ENCODE results near the gene ADCK2.
"Not testable (repeated sequence)": the region's sequence is repeated elsewhere in the genome, so short reads cannot be mapped to it uniquely, and the experiment has no call there.

The ADCK2 gene, protein sequence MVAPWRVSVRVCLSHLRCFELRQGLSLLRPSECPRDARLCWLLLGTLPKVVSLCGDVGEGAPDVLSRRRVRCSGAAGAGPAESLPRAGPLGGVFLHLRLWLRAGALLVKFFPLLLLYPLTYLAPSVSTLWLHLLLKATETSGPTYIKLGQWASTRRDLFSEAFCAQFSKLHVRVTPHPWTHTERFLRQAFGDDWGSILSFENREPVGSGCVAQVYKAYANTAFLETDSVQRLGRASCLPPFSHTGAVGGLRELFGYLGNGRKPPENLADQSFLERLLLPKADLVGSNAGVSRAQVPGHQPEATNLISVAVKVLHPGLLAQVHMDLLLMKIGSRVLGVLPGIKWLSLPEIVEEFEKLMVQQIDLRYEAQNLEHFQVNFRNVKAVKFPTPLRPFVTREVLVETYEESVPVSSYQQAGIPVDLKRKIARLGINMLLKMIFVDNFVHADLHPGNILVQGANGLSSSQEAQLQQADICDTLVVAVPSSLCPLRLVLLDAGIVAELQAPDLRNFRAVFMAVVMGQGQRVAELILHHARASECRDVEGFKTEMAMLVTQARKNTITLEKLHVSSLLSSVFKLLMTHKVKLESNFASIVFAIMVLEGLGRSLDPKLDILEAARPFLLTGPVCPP

DNA sequence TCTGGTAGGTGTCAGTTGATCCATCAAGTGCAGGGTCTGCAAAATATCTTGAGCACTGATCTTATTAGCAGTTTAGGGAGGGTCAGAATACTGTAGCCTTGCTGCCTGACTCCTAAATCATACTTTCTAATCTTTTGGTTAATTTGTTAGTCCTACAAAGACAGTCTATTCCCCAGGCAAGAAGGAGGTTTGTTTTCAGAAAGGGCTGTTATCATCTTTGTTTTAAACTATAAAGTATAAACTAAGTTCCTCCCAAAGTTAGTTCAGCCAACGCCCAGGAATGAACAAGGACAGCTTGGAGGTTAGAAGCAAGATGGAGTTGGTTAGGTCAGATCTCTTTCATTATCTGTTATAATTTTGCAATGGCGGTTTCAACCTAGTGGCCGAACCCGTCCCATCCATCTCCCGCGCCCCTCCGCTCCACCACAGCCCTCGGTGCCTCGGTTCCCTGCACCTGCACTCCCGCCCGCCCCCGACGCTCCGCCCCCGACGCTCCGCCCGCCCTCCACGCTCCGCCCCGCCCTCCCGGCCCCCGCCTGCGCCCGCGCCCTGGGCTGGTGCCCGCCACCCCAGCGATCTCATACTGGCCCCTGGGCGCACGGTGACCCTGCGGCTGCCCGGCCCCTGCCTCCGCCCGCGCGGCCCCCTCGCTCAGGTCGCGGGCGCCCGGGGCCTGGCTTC lies at the start of gene ADCK2:
Gene ADCK2, plus strand, starts transcription at position 564 of the 681 bp plus-strand sequence. CDS start 386 bp downstream, outside the sequence.
- H3K4me3 ChIP-seq (ENCODE audit: low read depth, low read length), result peak within 1 kb of the TSS; percentile 73
- TF ChIP-seq, protein P1, sequence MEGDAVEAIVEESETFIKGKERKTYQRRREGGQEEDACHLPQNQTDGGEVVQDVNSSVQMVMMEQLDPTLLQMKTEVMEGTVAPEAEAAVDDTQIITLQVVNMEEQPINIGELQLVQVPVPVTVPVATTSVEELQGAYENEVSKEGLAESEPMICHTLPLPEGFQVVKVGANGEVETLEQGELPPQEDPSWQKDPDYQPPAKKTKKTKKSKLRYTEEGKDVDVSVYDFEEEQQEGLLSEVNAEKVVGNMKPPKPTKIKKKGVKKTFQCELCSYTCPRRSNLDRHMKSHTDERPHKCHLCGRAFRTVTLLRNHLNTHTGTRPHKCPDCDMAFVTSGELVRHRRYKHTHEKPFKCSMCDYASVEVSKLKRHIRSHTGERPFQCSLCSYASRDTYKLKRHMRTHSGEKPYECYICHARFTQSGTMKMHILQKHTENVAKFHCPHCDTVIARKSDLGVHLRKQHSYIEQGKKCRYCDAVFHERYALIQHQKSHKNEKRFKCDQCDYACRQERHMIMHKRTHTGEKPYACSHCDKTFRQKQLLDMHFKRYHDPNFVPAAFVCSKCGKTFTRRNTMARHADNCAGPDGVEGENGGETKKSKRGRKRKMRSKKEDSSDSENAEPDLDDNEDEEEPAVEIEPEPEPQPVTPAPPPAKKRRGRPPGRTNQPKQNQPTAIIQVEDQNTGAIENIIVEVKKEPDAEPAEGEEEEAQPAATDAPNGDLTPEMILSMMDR (IDR thresholded peaks at IDR 0.05; ENCODE audit: borderline replicate concordance, insufficient read depth, low read depth, low read length), result no peak

DNA sequence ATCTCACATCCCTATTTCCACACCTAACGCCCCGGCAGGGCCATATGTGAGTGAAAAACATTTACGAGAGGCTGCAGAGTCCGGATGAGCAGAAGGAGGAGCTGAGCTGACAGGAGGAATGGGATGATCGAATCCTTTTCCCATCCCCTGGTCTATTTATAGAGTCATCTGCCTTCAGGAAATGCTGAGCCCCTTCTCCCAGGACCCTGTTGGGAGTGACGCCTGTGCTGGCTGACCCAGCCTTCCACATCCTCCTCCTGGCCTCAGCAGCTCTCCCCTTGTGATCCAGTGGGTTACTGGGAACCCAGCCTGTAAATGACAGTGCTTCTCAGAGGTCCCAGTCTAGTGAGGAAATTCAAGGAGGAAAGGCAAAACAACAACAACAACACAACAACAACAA lies 48.8 kb upstream of the ADCK2 start:
- TF ChIP-seq, protein P1 (IDR thresholded peaks at IDR 0.05; ENCODE audit: borderline replicate concordance, insufficient read depth, low read depth, low read length), result no peak
- no peak overlapping the region for H3K4me3 ChIP-seq (ENCODE audit: low read depth, low read length)

DNA sequence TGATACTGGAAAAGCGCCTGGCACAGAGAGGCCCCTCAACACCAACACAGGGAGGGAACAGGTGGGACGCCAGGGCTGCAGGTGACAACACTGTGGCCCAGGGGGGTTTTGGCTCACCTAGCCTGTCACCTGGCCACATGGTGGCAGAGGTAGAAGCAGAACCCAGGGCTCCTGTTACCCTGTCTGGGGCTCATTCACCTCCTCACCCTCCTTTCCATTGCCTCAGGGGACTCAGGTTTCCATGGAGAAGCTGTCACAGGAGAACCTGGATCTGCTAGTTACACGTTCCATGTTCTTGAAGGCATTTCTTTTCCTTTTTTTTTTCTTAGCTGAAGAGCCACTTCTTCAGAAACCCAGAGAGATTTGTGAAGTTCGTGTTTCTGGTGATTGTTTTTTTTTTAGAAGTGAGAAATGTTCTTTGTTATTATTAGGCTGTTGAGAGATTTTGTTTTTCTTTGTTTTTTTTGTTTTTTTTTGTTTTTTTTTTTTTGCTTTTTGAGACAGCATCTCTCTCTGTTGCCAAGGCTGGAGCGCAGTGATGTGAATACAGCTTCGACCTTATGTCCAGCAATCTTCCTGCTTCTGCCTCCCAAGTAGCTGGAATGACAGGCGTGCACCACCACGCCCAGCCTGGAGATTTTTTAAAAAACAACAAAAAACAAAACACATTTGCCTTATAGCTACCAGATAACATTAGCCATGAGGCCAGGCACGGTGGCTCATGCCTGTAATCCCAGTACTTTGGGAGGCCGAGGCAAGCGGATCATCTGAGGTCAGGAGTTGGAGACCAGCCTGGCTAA lies 48.2 kb upstream of the ADCK2 start:
- H3K4me3 ChIP-seq (ENCODE audit: low read depth, low read length), result no peak overlapping the region

DNA sequence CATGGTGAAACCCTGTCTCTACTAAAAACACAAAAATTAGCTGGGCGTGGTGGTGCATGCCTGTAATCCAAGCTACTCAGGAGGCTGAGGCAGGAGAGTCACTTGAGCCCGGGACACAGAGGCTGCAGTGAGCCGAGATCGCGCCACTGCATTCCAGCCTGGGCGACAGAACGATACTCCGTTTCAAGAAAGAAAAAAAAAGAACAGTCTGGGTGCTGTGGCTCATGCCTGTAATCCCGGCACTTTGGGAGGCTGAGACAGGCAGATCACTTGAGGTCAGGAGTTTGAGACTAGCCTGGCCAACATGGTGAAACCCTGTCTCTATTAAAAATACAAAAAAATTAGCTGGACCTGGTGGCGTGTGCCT lies 47.6 kb upstream of the ADCK2 start:
- not testable (repeated sequence) for H3K4me3 ChIP-seq (ENCODE audit: low read depth, low read length)

More for the DNA sequence above, 48.2 kb upstream of the ADCK2 start:
- TF ChIP-seq, protein P1 (IDR thresholded peaks at IDR 0.05; ENCODE audit: borderline replicate concordance, insufficient read depth, low read depth, low read length), result no peak

DNA sequence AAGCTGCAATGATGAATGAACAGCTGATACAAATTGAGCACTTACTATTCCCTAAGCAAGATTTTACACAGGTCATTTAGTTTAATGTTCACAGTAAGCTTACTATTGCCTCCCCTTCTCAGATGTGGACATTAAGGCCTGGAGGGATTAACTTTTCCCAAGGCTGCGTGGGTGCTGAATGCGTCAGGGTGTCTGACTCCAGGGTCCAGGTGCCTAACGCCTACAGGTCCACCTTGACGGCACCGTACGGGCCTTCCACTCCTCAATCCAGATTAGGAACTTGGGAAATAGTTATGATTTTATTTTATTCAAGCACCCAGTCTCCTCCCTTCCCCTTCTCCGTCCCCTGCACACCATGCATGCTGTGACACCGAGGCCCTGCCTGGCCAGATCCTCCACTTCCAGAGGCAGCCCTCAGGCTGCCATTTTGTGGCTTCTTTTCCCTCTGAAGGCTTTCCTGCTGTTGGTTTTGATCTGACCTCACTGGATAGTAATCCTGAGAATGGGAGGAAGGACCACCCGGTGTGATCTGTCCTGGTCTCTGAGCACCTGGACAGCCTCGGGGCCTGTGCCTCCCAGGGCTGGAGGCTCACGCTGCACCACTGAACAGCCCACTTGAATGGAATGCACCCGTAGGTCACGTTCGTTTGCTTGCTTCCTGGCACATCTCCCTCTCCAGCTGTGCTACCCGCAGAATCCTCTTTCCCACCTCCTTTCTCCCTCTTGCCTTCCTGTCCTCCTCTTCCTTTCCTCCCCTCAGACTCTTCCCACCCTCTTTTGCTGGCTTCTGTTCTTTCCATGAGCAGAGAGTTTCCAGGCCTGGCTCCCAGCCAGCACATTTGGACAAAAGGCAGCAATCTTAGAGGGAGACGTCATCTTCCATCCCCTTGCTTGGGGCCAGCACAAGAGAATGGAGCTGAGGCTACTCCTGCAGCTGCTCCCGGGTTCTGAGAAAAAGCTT lies 46.6 kb upstream of the ADCK2 start:
- no peak overlapping the region for H3K4me3 ChIP-seq (ENCODE audit: low read depth, low read length)
- TF ChIP-seq, protein P1 (IDR thresholded peaks at IDR 0.05; ENCODE audit: borderline replicate concordance, insufficient read depth, low read depth, low read length), result no peak

DNA sequence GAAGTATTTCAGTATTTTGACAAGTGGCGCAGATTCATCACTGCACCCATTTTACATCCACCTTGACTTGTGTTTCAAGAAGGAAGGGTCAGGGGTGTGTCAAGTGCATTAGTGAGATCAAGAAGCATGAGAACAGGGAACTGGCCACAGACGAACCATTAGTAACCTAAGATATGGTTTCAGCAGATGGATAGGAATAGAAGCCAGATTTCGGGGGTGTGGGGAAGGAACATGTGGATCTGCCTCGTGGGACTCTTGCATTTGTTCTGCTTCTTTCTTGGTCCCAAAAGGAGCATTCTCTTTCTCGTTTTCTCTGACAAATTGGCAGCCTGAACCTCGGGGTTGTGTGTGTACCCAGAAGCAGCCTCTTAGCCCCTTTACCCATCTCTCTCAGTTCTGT lies 41.7 kb upstream of the ADCK2 start:
- H3K4me3 ChIP-seq (ENCODE audit: low read depth, low read length), result no peak overlapping the region
- TF ChIP-seq, protein P1 (IDR thresholded peaks at IDR 0.05; ENCODE audit: borderline replicate concordance, insufficient read depth, low read depth, low read length), result no peak
